Astrocyte (in vitro differentiated cells and primary cell): ENCODE measurements around the gene TENM4. TPM values are rescaled to one million over a fixed set of nuclear protein-coding genes. Genes with fewer than 3 reads are reported as not detected.

ENCODE experiments used
- DNase-seq: peaks from one replicate; pipeline ENCODE4 v3.0.0-alpha.2; 2010; ENCODE audit warnings: low read depth
- FAIRE-seq: peaks from 2 replicates; lab custom pipeline; 2011; peaks lifted over from hg19 to GRCh38; lab: Jason Lieb, UNC
- H2AFZ ChIP-seq: 2 replicates; pipeline ENCODE4 v1.6.0; 2012; ENCODE audit warnings: low read depth, low read length, inconsistent platforms
- H3K27ac ChIP-seq: 2 replicates; pipeline ENCODE4 v1.5.1; 2011; ENCODE audit warnings: low read depth, low read length, inconsistent platforms
- H3K27me3 ChIP-seq: 2 replicates; pipeline ENCODE4 v1.6.0; 2011; ENCODE audit warnings: low read length, inconsistent platforms; ENCODE audit not compliant: insufficient read depth
- H3K36me3 ChIP-seq: 2 replicates; pipeline ENCODE4 v1.5.1; 2011; ENCODE audit warnings: low read length, inconsistent platforms; ENCODE audit not compliant: insufficient read depth
- H3K4me1 ChIP-seq: 2 replicates; pipeline ENCODE4 v1.5.1; 2011; ENCODE audit warnings: low read length, inconsistent platforms; ENCODE audit not compliant: insufficient read depth
- H3K4me2 ChIP-seq: 2 replicates; pipeline ENCODE4 v1.6.0; 2012; ENCODE audit warnings: low read length, inconsistent platforms
- H3K4me3 ChIP-seq: 2 replicates; pipeline ENCODE4 v1.5.1; 2011; ENCODE audit warnings: low read depth, mild to moderate bottlenecking, low read length, inconsistent platforms; ENCODE audit not compliant: insufficient read depth
- H3K79me2 ChIP-seq: 2 replicates; pipeline ENCODE4 v1.6.0; 2012; ENCODE audit warnings: mild to moderate bottlenecking, low read length, inconsistent platforms; ENCODE audit not compliant: insufficient read depth
- H3K9ac ChIP-seq: 2 replicates; pipeline ENCODE4 v1.6.0; 2012; ENCODE audit warnings: mild to moderate bottlenecking, low read length, inconsistent platforms
- H3K9me3 ChIP-seq: 2 replicates; pipeline ENCODE4 v1.5.1; 2012; ENCODE audit warnings: low read depth, mild to moderate bottlenecking, low read length, inconsistent platforms; ENCODE audit not compliant: insufficient read depth
- H4K20me1 ChIP-seq: 2 replicates; pipeline ENCODE4 v1.6.0; 2012; ENCODE audit warnings: low read length, inconsistent platforms; ENCODE audit not compliant: insufficient read depth
- H3K27ac Mint-ChIP-seq: one replicate; pipeline ENCODE4 v1.8.0; 2021; ENCODE audit warnings: mild to moderate bottlenecking, mixed read lengths; ENCODE audit not compliant: unreplicated experiment
- H3K27me3 Mint-ChIP-seq: one replicate; pipeline ENCODE4 v1.8.0; 2021; ENCODE audit warnings: low read depth, mixed read lengths; ENCODE audit not compliant: unreplicated experiment
- H3K36me3 Mint-ChIP-seq: one replicate; pipeline ENCODE4 v1.8.0; 2021; ENCODE audit warnings: low read depth, mixed read lengths; ENCODE audit not compliant: unreplicated experiment
- H3K4me1 Mint-ChIP-seq: one replicate; pipeline ENCODE4 v1.8.0; 2021; ENCODE audit warnings: low read depth, mixed read lengths; ENCODE audit not compliant: unreplicated experiment
- H3K4me3 Mint-ChIP-seq: one replicate; pipeline ENCODE4 v1.8.0; 2021; ENCODE audit warnings: mild to moderate bottlenecking, moderate library complexity, mixed read lengths; ENCODE audit not compliant: unreplicated experiment
- H3K9me3 Mint-ChIP-seq: one replicate; pipeline ENCODE4 v1.8.0; 2021; ENCODE audit warnings: mild to moderate bottlenecking, mixed read lengths; ENCODE audit not compliant: unreplicated experiment
- CTCF ChIP-seq: IDR thresholded peaks from 2 replicates; pipeline ENCODE4 v1.5.1; 2011; ENCODE audit warnings: low read depth, mild to moderate bottlenecking, inconsistent platforms, low read length, moderate library complexity; ENCODE audit not compliant: insufficient read depth
- EZH2 ChIP-seq: IDR thresholded peaks from 2 replicates; pipeline ENCODE4 v1.6.1; 2012; ENCODE audit warnings: mild to moderate bottlenecking, low read length, inconsistent platforms; ENCODE audit not compliant: insufficient read depth
- total RNA-seq: library from RNA; stranded (reverse); gene quantifications from 2 replicates; pipeline ENCODE4 v1.2.1, GENCODE V29; 2021

Gene TENM4
- total RNA-seq, 1 donor from 2014 or later, result 7.5 TPM

- Mint-ChIP-seq H3K9me3 (no peaks in the 10 kb centered on the region), H3K4me3 (no peak overlapping the region), H3K36me3 (peaks cover 8% of the 10 kb centered on the region), H3K27ac (no peak overlapping the region), H3K27me3 (peaks cover 5% of the 10 kb centered on the region), H3K4me1 (peaks cover 7% of the 10 kb centered on the region)
- Histone ChIP-seq H3K4me3 (no peak overlapping the region), H3K36me3 (no peaks in the 10 kb centered on the region), H3K4me2 (no peak overlapping the region), H3K27me3 (no peaks in the 10 kb centered on the region), H2AFZ (no peak overlapping the region), H3K79me2 (no peaks in the 10 kb centered on the region), H3K4me1 (peaks cover 5% of the 10 kb centered on the region), H3K9ac (no peak overlapping the region), H3K9me3 (no peaks in the 10 kb centered on the region), H3K27ac (no peak overlapping the region), H4K20me1 (no peaks in the 10 kb centered on the region)
- no peak for TF ChIP-seq EZH2
- TF ChIP-seq CTCF, result no peak
- FAIRE-seq, result no peak
- no peak for DNase-seq
These were observed 736.0 kb downstream of the TENM4 start for GRCh38 chr11:78704811-78705210.

- Histone ChIP-seq H3K9ac (no peak overlapping the region), H3K9me3 (no peaks in the 10 kb centered on the region), H4K20me1 (no peaks in the 10 kb centered on the region), H2AFZ (no peak overlapping the region), H3K36me3 (no peaks in the 10 kb centered on the region), H3K4me1 (peaks cover 15% of the 10 kb centered on the region), H3K79me2 (no peaks in the 10 kb centered on the region), H3K4me3 (no peak overlapping the region), H3K4me2 (no peak overlapping the region), H3K27me3 (no peaks in the 10 kb centered on the region), H3K27ac (no peak overlapping the region)
- H3K27me3 Mint-ChIP-seq, result peaks cover 4% of the 10 kb centered on the region
- no peak overlapping the region for H3K4me3 Mint-ChIP-seq
- FAIRE-seq (no peak), DNase-seq (no peak)
- no peaks in the 10 kb centered on the region for H3K9me3 Mint-ChIP-seq
- H3K36me3 Mint-ChIP-seq, result peaks cover 8% of the 10 kb centered on the region
- H3K4me1 Mint-ChIP-seq, result no peaks in the 10 kb centered on the region
- no peak for TF ChIP-seq CTCF
- TF ChIP-seq EZH2, result no peak
- no peak overlapping the region for H3K27ac Mint-ChIP-seq
These were observed 741.2 kb downstream of the TENM4 start for GRCh38 chr11:78699609-78700135.

- Histone ChIP-seq H3K4me3 (no peak overlapping the region), H3K79me2 (no peaks in the 10 kb centered on the region), H3K9ac (peak overlapping the region; percentile 22), H4K20me1 (no peaks in the 10 kb centered on the region), H3K27ac (peak overlapping the region; percentile 23), H3K27me3 (no peaks in the 10 kb centered on the region), H2AFZ (no peak overlapping the region), H3K4me2 (peak overlapping the region; percentile 70), H3K9me3 (no peaks in the 10 kb centered on the region), H3K4me1 (peaks cover 15% of the 10 kb centered on the region), H3K36me3 (no peaks in the 10 kb centered on the region)
- Mint-ChIP-seq H3K4me1 (no peaks in the 10 kb centered on the region), H3K4me3 (no peak overlapping the region), H3K27ac (no peak overlapping the region), H3K9me3 (no peaks in the 10 kb centered on the region), H3K27me3 (peaks cover 8% of the 10 kb centered on the region), H3K36me3 (peaks cover 8% of the 10 kb centered on the region)
- peak; percentile 89 for DNase-seq
- TF ChIP-seq EZH2 (no peak), CTCF (no peak)
- FAIRE-seq, result peak; percentile 26
These were observed 742.2 kb downstream of the TENM4 start for GRCh38 chr11:78698612-78699011.
